Neuronal stem cell (in vitro differentiated cells): ENCODE data around the gene WEE1.

Experiments
- DNase-seq: peaks from one replicate; pipeline ENCODE4 v3.0.0-alpha.2; 2013; ENCODE audit warnings: low spot score
- H2AFZ ChIP-seq: one replicate; pipeline ENCODE4 v1.6.1; 2013; ENCODE audit warnings: mild to moderate bottlenecking, low read length, inconsistent platforms
- H2AK5ac ChIP-seq: 2 replicates; pipeline ENCODE4 v1.6.1; 2013; ENCODE audit warnings: low read depth, mild to moderate bottlenecking, inconsistent platforms, low read length, moderate library complexity, mixed read lengths
- H2BK120ac ChIP-seq: 2 replicates; pipeline ENCODE4 v1.6.1; 2013; ENCODE audit warnings: low read depth, mild to moderate bottlenecking, inconsistent platforms, low read length, moderate library complexity, mixed read lengths
- H2BK12ac ChIP-seq: one replicate; pipeline ENCODE4 v1.6.1; 2013; ENCODE audit warnings: low read length, inconsistent platforms
- H2BK15ac ChIP-seq: 2 replicates; pipeline ENCODE4 v1.6.1; 2013; ENCODE audit warnings: mild to moderate bottlenecking, low read length, inconsistent platforms, mixed read lengths
- H2BK5ac ChIP-seq: one replicate; pipeline ENCODE4 v1.6.1; 2013; ENCODE audit warnings: inconsistent platforms, mild to moderate bottlenecking, low read length, moderate library complexity
- H3K14ac ChIP-seq: one replicate; pipeline ENCODE4 v1.6.1; 2013; ENCODE audit warnings: low read length, inconsistent platforms
- H3K18ac ChIP-seq: 2 replicates; pipeline ENCODE4 v1.6.1; 2013; ENCODE audit warnings: low read length, inconsistent platforms
- H3K23ac ChIP-seq: 2 replicates; pipeline ENCODE4 v1.6.1; 2013; ENCODE audit warnings: low read depth, mild to moderate bottlenecking, mixed read lengths, low read length, inconsistent platforms; ENCODE audit not compliant: poor library complexity
- H3K27ac ChIP-seq: replicated peaks from 3 replicates; pipeline ENCODE4 v1.5.1; 2013; ENCODE audit warnings: low read length, inconsistent platforms
- H3K27me3 ChIP-seq, 3 experiments: 2 replicates each; pipeline ENCODE4 v1.6.1; 2013; ENCODE audit warnings: low read length in 3 of 3, mild to moderate bottlenecking in 2 of 3, inconsistent platforms in 1 of 3, low read depth in 1 of 3, mixed read lengths in 1 of 3, moderate library complexity in 1 of 3; ENCODE audit not compliant: control insufficient read depth in 3 of 3, insufficient read depth in 3 of 3
- H3K36me3 ChIP-seq, 2 donors: replicated peaks in 1 of 2; 2 replicates each; pipeline ENCODE4 v1.6.1; 2013; ENCODE audit warnings: low read length in 2 of 2; ENCODE audit not compliant: control insufficient read depth in 2 of 2, insufficient read depth in 2 of 2
- H3K4ac ChIP-seq: 2 replicates; pipeline ENCODE4 v1.6.1; 2013; ENCODE audit warnings: inconsistent platforms, mild to moderate bottlenecking, low read length, moderate library complexity
- H3K4me1 ChIP-seq, 2 donors: 1 replicate in 1 of 2; 2 replicates in 1 of 2; pipeline ENCODE4 v1.6.1; 2013; ENCODE audit warnings: low read length in 2 of 2, low read depth in 1 of 2; ENCODE audit not compliant: control insufficient read depth in 2 of 2, insufficient read depth in 1 of 2
- H3K4me2 ChIP-seq: one replicate; pipeline ENCODE4 v1.6.1; 2013; ENCODE audit warnings: mild to moderate bottlenecking, low read length, inconsistent platforms; ENCODE audit not compliant: insufficient read depth, poor library complexity, severe bottlenecking
- H3K4me3 ChIP-seq, 2 donors: 2 replicates each; pipeline ENCODE4 v1.5.1; 2013; ENCODE audit warnings: low read length in 2 of 2, mild to moderate bottlenecking in 2 of 2, inconsistent platforms in 1 of 2, moderate library complexity in 1 of 2
- H3K79me1 ChIP-seq: one replicate; pipeline ENCODE4 v1.6.1; 2013; ENCODE audit warnings: low read depth, mild to moderate bottlenecking, inconsistent platforms, low read length, moderate library complexity
- H3K9ac ChIP-seq: one replicate; pipeline ENCODE4 v1.6.1; 2013; ENCODE audit warnings: mild to moderate bottlenecking, low read depth, low read length, inconsistent platforms; ENCODE audit not compliant: poor library complexity
- H3K9me3 ChIP-seq, 2 donors: replicated peaks in 1 of 2; 2 replicates each; pipeline versions ENCODE3 to v1.6.1; 2013; ENCODE audit warnings: low read length in 2 of 2, mild to moderate bottlenecking in 2 of 2, inconsistent platforms in 1 of 2, low read depth in 1 of 2, mixed read lengths in 1 of 2, moderate library complexity in 1 of 2; ENCODE audit not compliant: control insufficient read depth in 2 of 2, insufficient read depth in 1 of 2
- H4K8ac ChIP-seq: one replicate; pipeline ENCODE4 v1.6.1; 2013; ENCODE audit warnings: low read depth, mild to moderate bottlenecking, inconsistent platforms, low read length, moderate library complexity
- H4K91ac ChIP-seq: one replicate; pipeline ENCODE4 v1.6.1; 2013; ENCODE audit warnings: low read length, low read depth, mild to moderate bottlenecking, inconsistent platforms; ENCODE audit not compliant: poor library complexity
- WGBS, 2 donors: extraction: QIAGEN DNeasy Blood & Tissue Kit; methylation state at CpG; one replicate each; pipeline ENCODE4 v1.1.7; 2013; ENCODE audit warnings: missing lambda C conversion rate in 2 of 2, mixed read lengths in 1 of 2; ENCODE audit not compliant: insufficient read length in 2 of 2, insufficient replicate concordance in 1 of 2; ENCODE audit errors: extremely low coverage in 2 of 2; 5-methylcytosine and 5-hydroxymethylcytosine counted together

The WEE1 gene

DNA sequence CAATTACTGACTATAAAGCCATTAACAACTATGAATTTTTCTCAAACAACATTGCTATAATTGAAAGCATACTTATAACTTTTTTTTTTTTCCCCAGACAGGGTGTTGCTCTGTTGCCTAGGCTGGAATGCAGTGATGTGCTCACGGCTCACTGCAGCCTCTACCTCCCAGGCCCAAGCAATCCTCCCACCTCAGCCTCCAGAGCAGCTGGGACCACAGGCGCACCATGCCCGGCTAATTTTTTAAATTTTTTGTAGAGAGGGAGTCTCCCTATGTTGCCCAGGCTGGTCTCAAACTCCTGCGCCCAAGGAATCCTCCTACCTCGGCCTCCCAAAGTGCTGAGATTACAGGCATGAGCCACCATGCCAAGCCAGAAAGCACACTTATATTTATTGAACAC, 6.1 kb upstream of the WEE1 start:
- Histone ChIP-seq H4K8ac (no peak overlapping the region), H2BK12ac (no peak overlapping the region), H3K4me1 (peaks cover 16 to 22% of the 10 kb centered on the region in 2 donors), H2AFZ (no peak overlapping the region), H3K27me3 (no peaks in the 10 kb centered on the region), H2BK120ac (no peak overlapping the region), H4K91ac (no peak overlapping the region), H3K4ac (no peak overlapping the region), H3K79me1 (no peaks in the 10 kb centered on the region), H3K14ac (no peak overlapping the region), H3K4me2 (no peak overlapping the region), H3K27ac (no peak overlapping the region), H3K9ac (no peak overlapping the region), H3K4me3 (no peak overlapping the region), H2BK15ac (no peak overlapping the region), H2BK5ac (no peak overlapping the region), H3K9me3 (peaks cover 0 to 2% of the 10 kb centered on the region in 2 donors), H3K18ac (no peak overlapping the region), H3K36me3 (no peaks in the 10 kb centered on the region), H2AK5ac (no peak overlapping the region), H3K23ac (no peak overlapping the region)
- WGBS, 2 donors = no CpG with 5 or more reads among the region's 5 CpGs
- no peak for DNase-seq

DNA sequence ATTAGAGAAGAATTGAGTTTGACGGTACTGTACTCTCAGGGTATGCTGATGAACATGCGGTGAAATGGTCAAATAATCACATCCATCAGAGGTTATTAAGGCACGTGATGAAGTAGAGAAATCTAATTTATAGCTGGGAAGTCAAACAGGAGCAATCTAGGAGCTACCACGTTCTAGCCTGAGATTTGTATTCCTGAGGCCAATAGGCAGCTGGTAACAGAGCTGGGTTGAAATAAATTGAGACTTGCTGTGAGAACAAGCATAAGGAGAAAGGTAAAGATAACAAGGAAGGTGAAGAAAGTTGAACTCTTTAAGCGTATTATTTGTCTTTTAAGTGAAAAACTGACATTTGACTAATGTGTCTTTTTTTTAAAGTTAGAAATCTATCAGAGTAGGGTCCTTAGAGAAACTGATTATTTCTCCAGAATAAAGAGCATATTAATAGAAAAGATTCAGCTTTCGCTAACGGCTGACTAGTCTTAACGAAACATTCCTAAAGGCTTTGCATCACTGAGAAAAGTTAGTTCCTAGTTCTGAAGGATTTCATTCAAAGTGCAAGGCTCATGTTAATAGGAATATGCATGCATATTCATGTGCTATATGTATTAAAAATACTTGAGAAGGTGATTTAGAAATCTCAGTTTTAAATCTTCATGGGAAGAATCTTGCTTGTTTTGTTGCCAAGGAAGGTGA, 5.2 kb upstream of the WEE1 start:
- Histone ChIP-seq H3K36me3 (no peaks in the 10 kb centered on the region), H3K4me2 (no peak overlapping the region), H2AFZ (peak overlapping the region; percentile 65), H3K23ac (no peak overlapping the region), H3K14ac (no peak overlapping the region), H2BK12ac (no peak overlapping the region), H2BK120ac (no peak overlapping the region), H4K91ac (no peak overlapping the region), H2BK15ac (no peak overlapping the region), H3K27me3 (no peaks in the 10 kb centered on the region), H3K9me3 (peaks cover 0 to 2% of the 10 kb centered on the region in 2 donors), H3K79me1 (no peaks in the 10 kb centered on the region), H3K18ac (no peak overlapping the region), H3K4me1 (peaks cover 16 to 22% of the 10 kb centered on the region in 2 donors), H2BK5ac (no peak overlapping the region), H2AK5ac (no peak overlapping the region), H3K27ac (peak overlapping the region; percentile 14), H3K4ac (no peak overlapping the region), H3K9ac (no peak overlapping the region), H4K8ac (no peak overlapping the region), H3K4me3 (peak overlapping the region in 1 of 2 donors; percentile 4)
- DNase-seq = no peak
- WGBS, 2 donors = no CpG with 5 or more reads among the region's 8 CpGs

DNA sequence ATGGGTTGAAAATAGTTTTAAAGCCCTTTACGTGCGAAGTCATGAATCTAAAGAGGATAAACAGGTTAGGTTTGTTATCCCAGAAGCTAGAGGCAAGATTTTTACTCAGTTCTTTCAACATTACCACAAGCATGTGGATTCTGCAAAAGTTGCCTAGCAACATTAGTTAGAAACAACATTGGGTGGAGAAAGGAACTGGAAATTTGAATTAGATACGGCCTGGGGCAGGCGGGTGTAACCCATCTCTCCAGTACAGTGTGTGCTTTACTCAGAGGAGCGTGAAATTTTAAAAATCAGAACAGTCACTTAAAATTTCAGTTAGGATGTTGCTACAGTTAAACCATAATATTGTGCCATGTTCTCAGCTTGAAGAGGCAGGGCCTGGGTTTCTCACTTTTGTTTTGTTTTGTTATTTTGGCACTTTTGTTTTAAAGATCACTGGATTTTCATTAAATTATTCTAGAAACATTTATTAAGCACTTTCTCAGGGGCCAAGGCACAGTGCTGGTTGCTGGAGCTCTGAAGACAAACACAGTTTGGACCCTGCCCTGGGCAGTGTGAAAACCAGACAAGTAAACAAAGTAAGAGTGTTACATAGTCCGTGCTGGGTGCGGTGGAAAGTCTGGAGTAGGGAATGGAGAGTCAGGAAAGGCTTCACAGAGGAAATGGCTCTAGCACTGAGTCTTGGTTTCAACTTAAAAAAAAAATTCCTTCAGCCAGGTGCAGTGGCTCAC, 4.4 kb upstream of the WEE1 start:
- Histone ChIP-seq H3K4ac (no peak overlapping the region), H3K79me1 (no peaks in the 10 kb centered on the region), H2BK5ac (no peak overlapping the region), H3K9ac (no peak overlapping the region), H3K18ac (no peak overlapping the region), H2BK12ac (no peak overlapping the region), H3K14ac (no peak overlapping the region), H3K9me3 (no peaks in the 10 kb centered on the region), H3K4me3 (peak overlapping the region in 1 of 2 donors; percentile 16), H3K23ac (no peak overlapping the region), H2BK15ac (no peak overlapping the region), H3K4me1 (peaks cover 14 to 22% of the 10 kb centered on the region in 2 donors), H3K4me2 (no peak overlapping the region), H4K91ac (no peak overlapping the region), H3K27ac (peak overlapping the region; percentile 14), H2AFZ (peak overlapping the region; percentile 65), H2AK5ac (no peak overlapping the region), H4K8ac (no peak overlapping the region), H3K36me3 (no peaks in the 10 kb centered on the region), H2BK120ac (no peak overlapping the region), H3K27me3 (no peaks in the 10 kb centered on the region)
- no peak for DNase-seq
- no CpG with 5 or more reads among the region's 7 CpGs for WGBS, 2 donors

DNA sequence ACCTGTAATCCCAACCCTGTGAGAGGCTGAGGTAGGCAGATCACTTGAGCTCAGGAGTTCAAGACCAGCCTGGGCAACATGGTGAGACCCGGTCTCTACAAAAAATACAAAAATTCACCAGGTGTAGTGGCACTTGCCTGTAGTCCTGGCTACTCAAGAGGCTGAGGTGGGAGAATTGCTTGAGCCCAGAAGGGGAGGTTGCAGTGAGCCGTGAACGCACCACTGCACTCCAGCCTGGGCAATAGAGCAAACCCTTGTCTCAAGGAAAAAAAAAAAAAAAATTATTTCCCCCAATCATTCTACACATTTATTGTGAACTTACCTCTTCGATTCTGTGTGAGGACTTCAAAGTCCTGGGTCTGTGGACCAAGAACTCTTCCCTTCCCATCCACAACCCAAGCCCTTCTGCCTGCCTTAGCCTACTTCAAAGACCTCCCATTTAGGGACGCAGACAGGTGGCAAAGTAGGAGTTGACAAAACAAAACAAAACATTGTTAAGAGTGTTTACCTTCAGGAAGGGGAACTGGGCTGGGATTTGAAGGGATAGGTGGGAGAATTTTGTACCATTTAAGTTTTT, 3.8 kb upstream of the WEE1 start:
- H3K4me3 ChIP-seq = peak overlapping the region in 1 of 2 donors; percentile 16
- no CpG with 5 or more reads among the region's 5 CpGs for WGBS, 2 donors
- H3K9ac ChIP-seq = no peak overlapping the region

More for the DNA sequence above, 3.8 kb upstream of the WEE1 start:
- H3K79me1 ChIP-seq = no peaks in the 10 kb centered on the region
- H2AFZ ChIP-seq = peak overlapping the region; percentile 65
- no peak overlapping the region for H4K91ac ChIP-seq
- no peak overlapping the region for H3K18ac ChIP-seq
- H2BK15ac ChIP-seq = no peak overlapping the region
- H3K27me3 ChIP-seq = no peaks in the 10 kb centered on the region
- no peaks in the 10 kb centered on the region for H3K9me3 ChIP-seq
- H2AK5ac ChIP-seq = no peak overlapping the region
- H3K23ac ChIP-seq = no peak overlapping the region
- no peak overlapping the region for H3K27ac ChIP-seq
- no peak for DNase-seq
- peaks cover 14 to 22% of the 10 kb centered on the region in 2 donors for H3K4me1 ChIP-seq
- no peak overlapping the region for H2BK5ac ChIP-seq
- H2BK12ac ChIP-seq = no peak overlapping the region
- no peak overlapping the region for H4K8ac ChIP-seq
- no peak overlapping the region for H3K4me2 ChIP-seq
- no peak overlapping the region for H2BK120ac ChIP-seq
- H3K36me3 ChIP-seq = peaks cover 0 to under 1% of the 10 kb centered on the region in 2 donors
- no peak overlapping the region for H3K4ac ChIP-seq
- H3K14ac ChIP-seq = no peak overlapping the region
